H1 (cell line): ENCODE data around the gene STKLD1. TPM values are rescaled to one million over a fixed set of nuclear protein-coding genes. Genes with fewer than 3 reads are reported as not detected.

Experiments used
- CBX5 ChIP-seq: fragments of 300-800, 300-1000 bp; sonication (generic); IDR thresholded peaks from 2 replicates; pipeline ENCODE4 v1.7.1; 2016; ENCODE audit warnings: antibody characterized with exemption, low read length, low read depth
- CHD2 ChIP-seq: IDR thresholded peaks from 2 replicates; pipeline ENCODE4 v1.6.1; 2012; ENCODE audit warnings: low read length, improper control_type of control experiment
- EGR1 ChIP-seq: IDR thresholded peaks from 2 replicates; pipeline ENCODE4 v1.6.1; 2011; ENCODE audit warnings: low read depth, low read length, borderline replicate concordance
- EP300 ChIP-seq, 2 experiments: IDR thresholded peaks; 1 replicate in 1 of 2; 2 replicates in 1 of 2; pipeline ENCODE4 v1.6.1; 2011 to 2012; ENCODE audit warnings: low read depth in 2 of 2, low read length in 2 of 2, mild to moderate bottlenecking in 2 of 2, borderline replicate concordance in 1 of 2, inconsistent platforms in 1 of 2, moderate library complexity in 1 of 2
- EZH2 ChIP-seq: fragments of 200-600 bp; sonication (generic); IDR thresholded peaks from 2 replicates; pipeline ENCODE4 v1.7.1; 2012; ENCODE audit warnings: low read depth, mild to moderate bottlenecking, moderate library complexity, low read length, inconsistent platforms; ENCODE audit not compliant: severe bottlenecking
- FOSL1 ChIP-seq: IDR thresholded peaks from 2 replicates; pipeline ENCODE4 v1.6.1; 2011; ENCODE audit warnings: mild to moderate bottlenecking, low read depth, low read length, moderate library complexity; ENCODE audit not compliant: insufficient read depth
- GABPA ChIP-seq: IDR thresholded peaks from 2 replicates; pipeline ENCODE4 v1.6.1; 2011; ENCODE audit warnings: mild to moderate bottlenecking, low read length, moderate library complexity, borderline replicate concordance; ENCODE audit not compliant: insufficient read depth
- HDAC6 ChIP-seq: IDR thresholded peaks from one replicate; pipeline ENCODE4 v1.7.1; 2012; ENCODE audit warnings: low read depth, mild to moderate bottlenecking, inconsistent platforms, low read length, moderate library complexity
- MAX ChIP-seq: IDR thresholded peaks from 2 replicates; pipeline ENCODE4 v1.6.1; 2012; ENCODE audit warnings: inconsistent platforms
- NANOG ChIP-seq: IDR thresholded peaks from 2 replicates; pipeline ENCODE4 v1.6.1; 2011; ENCODE audit warnings: low read length, low read depth, mild to moderate bottlenecking, inconsistent platforms; ENCODE audit not compliant: insufficient read depth, poor library complexity, severe bottlenecking
- PHF8 ChIP-seq: fragments of 200-600 bp; sonication (generic); conservative IDR thresholded peaks from 2 replicates; pipeline ENCODE4 v1.7.1; 2012; ENCODE audit warnings: low read depth, mild to moderate bottlenecking, inconsistent platforms, low read length, moderate library complexity
- POLR2A ChIP-seq, 2 experiments: IDR thresholded peaks; 1 replicate in 1 of 2; 2 replicates in 1 of 2; pipeline ENCODE4 v1.6.1; 2011; ENCODE audit warnings: low read depth in 2 of 2, low read length in 2 of 2, mild to moderate bottlenecking in 2 of 2; ENCODE audit errors: control extremely low read depth in 1 of 2
- POLR2AphosphoS5 ChIP-seq: IDR thresholded peaks from 2 replicates; pipeline ENCODE4 v1.6.1; 2011; ENCODE audit warnings: low read depth, low read length
- SAP30 ChIP-seq: fragments of 300-600 bp; sonication (generic); IDR thresholded peaks from 2 replicates; pipeline ENCODE4 v1.7.1; 2012; ENCODE audit warnings: low read length, moderate library complexity, mild to moderate bottlenecking, inconsistent platforms; ENCODE audit not compliant: insufficient read depth, insufficient replicate concordance
- SIN3A ChIP-seq, 2 experiments: IDR thresholded peaks in 1 of 2; conservative IDR thresholded peaks in 1 of 2; 2 replicates each; pipeline ENCODE4 v1.6.1; 2011 to 2012; ENCODE audit warnings: low read length in 2 of 2, improper control_type of control experiment in 1 of 2, low read depth in 1 of 2, mild to moderate bottlenecking in 1 of 2
- SIX5 ChIP-seq: IDR thresholded peaks from 2 replicates; pipeline ENCODE4 v1.6.1; 2011; ENCODE audit warnings: mild to moderate bottlenecking, low read depth, low read length
- SP1 ChIP-seq: IDR thresholded peaks from 2 replicates; pipeline ENCODE4 v1.6.1; 2011; ENCODE audit warnings: low read depth, low read length
- SP4 ChIP-seq: IDR thresholded peaks from 2 replicates; pipeline ENCODE4 v1.6.1; 2012; ENCODE audit warnings: low read length, inconsistent platforms
- SRF ChIP-seq: IDR thresholded peaks from 2 replicates; pipeline ENCODE4 v1.6.1; 2011; ENCODE audit warnings: mild to moderate bottlenecking, low read depth, low read length, moderate library complexity
- TAF1 ChIP-seq: IDR thresholded peaks from 2 replicates; pipeline ENCODE4 v1.6.1; 2011; ENCODE audit warnings: mild to moderate bottlenecking, low read depth, low read length
- TAF7 ChIP-seq: optimal IDR thresholded peaks from 2 replicates; pipeline ENCODE3; 2011; ENCODE audit warnings: low read depth, mild to moderate bottlenecking, inconsistent platforms, low read length, moderate library complexity, borderline replicate concordance
- TBP ChIP-seq: IDR thresholded peaks from 2 replicates; pipeline ENCODE4 v1.6.1; 2011; ENCODE audit warnings: low read depth, low read length, improper control_type of control experiment
- TCF12 ChIP-seq: IDR thresholded peaks from 2 replicates; pipeline ENCODE4 v1.6.1; 2011; ENCODE audit warnings: low read depth, mild to moderate bottlenecking, low read length
- polyA plus RNA-seq, 7 experiments: library from polyadenylated mRNA; depleted of rRNA in 3 of 7; stranded (reverse) in 5 of 7; unstranded in 2 of 7; fragments of >200 nt in 5 of 7; fragments of 200-250 nt in 2 of 7; gene quantifications; 1 replicate in 5 of 7; 2 replicates in 1 of 7; 4 replicates in 1 of 7; pipeline versions ENCODE4 v1.2.1 to v1.2.3, GENCODE V29; 2011 to 2013; ENCODE audit warnings: missing spikeins in 2 of 7, mixed read lengths in 2 of 7
- total RNA-seq: library from RNA; stranded (reverse); fragmentation: NEBNext Ultra II Directional; extraction: Animal tissue kit (Norgen Biotek cat#: 25700); gene quantifications from 2 replicates; pipeline ENCODE4 v1.2.1, GENCODE V29; 2021

STKLD1 gene
- total and polyA plus RNA-seq, 2 of the 8 experiments (the other 6 are each of a cell fraction or from before 2014, with no cell fraction given), result 0.26 TPM; not detected in 1

- TF ChIP-seq FOSL1 (no peak), EZH2 (no peak), TBP (peak; percentile 62; the same call in 1 of the 2 replicates), MAX (peak; percentile 99), TCF12 (no peak), PHF8 (peak; percentile 66), SRF (no peak), POLR2A (IDR thresholded peaks at IDR 0.05; ENCODE audit: control extremely low read depth in 1 of 2, low read depth in 2 of 2, low read length in 2 of 2) (peak in 1 of 2 experiments; percentile 82; a peak in 2 of 3 replicates), EP300 (IDR thresholded peaks at IDR 0.05; ENCODE audit: borderline replicate concordance in 1 of 2, low read depth in 2 of 2, low read length in 2 of 2) (peak in 1 of 2 experiments; percentile 52; a peak in 1 of 3 replicates), CHD2 (peak; percentile 30; the same call in 1 of the 2 replicates), TAF1 (peak; percentile 89), HDAC6 (no peak), SAP30 (no peak), SP4 (0 out of 2 replicates have a peak, but pooled peaks have one; percentile 41), SIN3A (conservative IDR thresholded peaks at IDR 0.05 in 1 of 2, IDR thresholded peaks at IDR 0.05 in 1 of 2; ENCODE audit: low read depth in 1 of 2, low read length in 2 of 2) (peak in 1 of 2 experiments; percentile 42; a peak in 1 of 4 replicates), NANOG (peak; percentile 9), GABPA (peak; percentile 80), EGR1 (peak; percentile 59), SIX5 (no peak), CBX5 (no peak), SP1 (no peak; the same call in 1 of the 2 replicates), POLR2AphosphoS5 (peak; percentile 29; the same call in 1 of the 2 replicates), TAF7 (peak; percentile 77)
Observed at GRCh38 chr9:133375724-133376654, at the start of gene STKLD1, which contains the start of gene SURF4 (continued).
